Testis (tissue), 3 donors: ENCODE results near the gene FAM81A. TPM values are rescaled to one million over a fixed set of nuclear protein-coding genes. Genes with fewer than 3 reads are reported as not detected.

Source experiments
- DNase-seq: peaks from one replicate; pipeline ENCODE4 v3.0.0-alpha.2; 2019
- H3K27ac ChIP-seq, 2 donors: fragments of 200-600 bp; sonication (generic); one replicate each; pipeline ENCODE4 v1.5.1; 2019
- H3K27me3 ChIP-seq: fragments of 200-600 bp; sonication (generic); one replicate; pipeline ENCODE4 v1.5.1; 2019
- H3K36me3 ChIP-seq: fragments of 200-600 bp; sonication (generic); one replicate; pipeline ENCODE4 v1.5.1; 2017; ENCODE audit warnings: low read depth; ENCODE audit errors: missing control alignments
- H3K4me1 ChIP-seq: fragments of 200-600 bp; sonication (generic); one replicate; pipeline ENCODE4 v1.5.1; 2019
- H3K4me3 ChIP-seq, 2 donors: fragments of 200-600 bp; sonication (generic); one replicate each; pipeline ENCODE4 v1.5.1; 2017 to 2019
- H3K9me3 ChIP-seq: fragments of 200-600 bp; sonication (generic); one replicate; pipeline ENCODE4 v1.5.1; 2017
- POLR2A ChIP-seq: fragments of 450-650 bp; IDR thresholded peaks from one replicate; pipeline ENCODE4 v1.6.1; 2017; ENCODE audit warnings: antibody characterized with exemption, mild to moderate bottlenecking, moderate library complexity
- WGBS, 2 donors: methylation state at CpG; one replicate each; pipeline ENCODE4 v1.1.5; 2018; 5-methylcytosine and 5-hydroxymethylcytosine counted together
- intact Hi-C: fragments of 100-400 bp; cut with DNase I; formaldehyde crosslinking; loops from one replicate; pipeline ENCODE4 v1.15.1; 2023; ENCODE audit warnings: low total_unique reads
- polyA plus RNA-seq: library from polyadenylated mRNA; stranded (reverse); fragments of 350-450 nt; fragmentation: Illumina TruSeq; extraction: RNeasy Lipid Tissue Mini Kit (QIAGEN cat#74804); gene quantifications from one replicate; pipeline ENCODE4 v1.2.3, GENCODE V29; 2014; ENCODE audit warnings: low read depth, low replicate concordance; ENCODE audit not compliant: insufficient read depth
- total RNA-seq, 2 donors: library from RNA; depleted of rRNA; stranded (reverse); fragments of >200 nt; gene quantifications; one replicate each; pipeline ENCODE4 v1.2.3, GENCODE V29; 2016
- TF ChIP-seq, protein P1 (sequence below), 3 experiments: fragments of 450-650 bp in 2 of 3; fragments of 200-600 bp in 1 of 3; sonication (generic) in 1 of 3; IDR thresholded peaks; one replicate each; pipeline ENCODE4 v1.5.1; 2016 to 2019; ENCODE audit warnings: antibody characterized with exemption in 3 of 3, mild to moderate bottlenecking in 2 of 3, moderate library complexity in 1 of 3

FAM81A gene
- total and polyA plus RNA-seq, 3 donors from 2014 or later: 4.4 to 5.6 (median 5.1) TPM

DNA sequence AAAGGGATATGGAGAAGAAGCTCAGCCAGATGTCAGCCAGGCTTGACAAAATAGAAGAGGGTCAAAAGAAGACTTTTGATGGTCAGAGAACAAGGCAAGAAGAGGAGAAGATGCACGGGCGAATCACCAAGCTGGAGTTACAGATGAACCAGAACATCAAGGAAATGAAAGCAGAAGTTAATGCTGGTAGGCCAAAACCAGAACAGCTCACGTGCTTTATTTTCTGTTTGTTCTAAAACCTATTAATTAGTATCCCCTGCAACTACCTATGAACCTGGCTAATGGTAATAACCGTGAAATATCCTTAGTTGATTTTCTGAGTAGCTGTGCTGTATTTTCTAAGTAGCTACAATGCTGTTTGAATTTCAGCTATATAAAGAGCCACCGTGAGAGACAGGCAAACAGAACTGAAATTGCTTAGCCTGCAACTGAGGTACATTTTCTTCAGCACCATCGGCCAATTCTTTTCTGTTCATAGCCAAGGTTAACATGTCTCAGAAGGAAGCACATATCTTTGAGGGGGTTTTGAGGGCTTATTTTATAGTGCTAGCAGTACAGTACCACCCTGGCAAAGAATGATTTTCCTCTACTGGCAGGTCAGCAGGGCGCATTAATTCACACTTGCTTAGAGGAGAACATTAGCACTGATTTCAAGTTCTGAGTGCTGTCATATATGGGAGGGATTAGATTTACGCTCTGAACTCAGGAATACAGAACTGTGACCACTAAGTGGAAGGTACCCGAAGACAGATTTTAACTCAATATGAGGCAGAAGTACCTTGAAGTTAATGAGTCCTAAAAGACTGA lies 78.9 kb downstream of the FAM81A start:
- Histone ChIP-seq H3K27me3 (no peaks in the 10 kb centered on the region), H3K36me3 (no peaks in the 10 kb centered on the region), H3K4me3 (no peak overlapping the region), H3K4me1 (no peaks in the 10 kb centered on the region), H3K9me3 (no peaks in the 10 kb centered on the region), H3K27ac (peak overlapping the region in 1 of 2 donors; percentile 30)
- intact Hi-C loops: no loop called here
- WGBS, 2 donors: 75 to 77% methylated on average over 9 of the region's 9 CpGs
- TF ChIP-seq POLR2A: no peak
- TF ChIP-seq, protein P1, sequence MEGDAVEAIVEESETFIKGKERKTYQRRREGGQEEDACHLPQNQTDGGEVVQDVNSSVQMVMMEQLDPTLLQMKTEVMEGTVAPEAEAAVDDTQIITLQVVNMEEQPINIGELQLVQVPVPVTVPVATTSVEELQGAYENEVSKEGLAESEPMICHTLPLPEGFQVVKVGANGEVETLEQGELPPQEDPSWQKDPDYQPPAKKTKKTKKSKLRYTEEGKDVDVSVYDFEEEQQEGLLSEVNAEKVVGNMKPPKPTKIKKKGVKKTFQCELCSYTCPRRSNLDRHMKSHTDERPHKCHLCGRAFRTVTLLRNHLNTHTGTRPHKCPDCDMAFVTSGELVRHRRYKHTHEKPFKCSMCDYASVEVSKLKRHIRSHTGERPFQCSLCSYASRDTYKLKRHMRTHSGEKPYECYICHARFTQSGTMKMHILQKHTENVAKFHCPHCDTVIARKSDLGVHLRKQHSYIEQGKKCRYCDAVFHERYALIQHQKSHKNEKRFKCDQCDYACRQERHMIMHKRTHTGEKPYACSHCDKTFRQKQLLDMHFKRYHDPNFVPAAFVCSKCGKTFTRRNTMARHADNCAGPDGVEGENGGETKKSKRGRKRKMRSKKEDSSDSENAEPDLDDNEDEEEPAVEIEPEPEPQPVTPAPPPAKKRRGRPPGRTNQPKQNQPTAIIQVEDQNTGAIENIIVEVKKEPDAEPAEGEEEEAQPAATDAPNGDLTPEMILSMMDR (IDR thresholded peaks at IDR 0.05): no peak
- DNase-seq: no peak

DNA sequence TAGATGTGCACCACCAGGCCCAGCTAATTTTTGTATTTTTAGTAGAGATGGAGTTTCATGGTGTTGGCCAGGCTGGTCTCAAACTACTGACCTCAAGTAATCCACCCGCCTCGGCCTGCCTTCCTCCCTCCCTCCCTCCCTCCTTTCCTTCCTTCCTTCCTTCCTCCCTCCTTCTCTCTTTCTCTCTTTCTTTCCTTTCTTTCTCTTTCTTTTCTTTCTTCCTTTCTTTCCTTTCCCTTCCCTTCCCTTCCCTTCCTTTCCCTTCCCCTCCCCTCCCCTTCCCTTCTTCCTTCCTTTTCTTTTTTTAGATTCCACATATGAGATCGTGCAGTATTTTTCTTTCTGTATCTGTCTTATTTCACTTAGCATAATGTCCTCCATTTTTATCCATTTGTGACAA lies 81.3 kb downstream of the FAM81A start:
- Histone ChIP-seq H3K4me1 (no peaks in the 10 kb centered on the region), H3K36me3 (no peaks in the 10 kb centered on the region), H3K27ac (no peak overlapping the region), H3K27me3 (no peaks in the 10 kb centered on the region), H3K4me3 (no peak overlapping the region), H3K9me3 (no peaks in the 10 kb centered on the region)
- 85 to 87% methylated on average over 3 of the region's 3 CpGs for WGBS, 2 donors
- intact Hi-C loops: no loop called here
- TF ChIP-seq POLR2A: no peak
- TF ChIP-seq, protein P1 (IDR thresholded peaks at IDR 0.05): no peak
- no peak for DNase-seq

DNA sequence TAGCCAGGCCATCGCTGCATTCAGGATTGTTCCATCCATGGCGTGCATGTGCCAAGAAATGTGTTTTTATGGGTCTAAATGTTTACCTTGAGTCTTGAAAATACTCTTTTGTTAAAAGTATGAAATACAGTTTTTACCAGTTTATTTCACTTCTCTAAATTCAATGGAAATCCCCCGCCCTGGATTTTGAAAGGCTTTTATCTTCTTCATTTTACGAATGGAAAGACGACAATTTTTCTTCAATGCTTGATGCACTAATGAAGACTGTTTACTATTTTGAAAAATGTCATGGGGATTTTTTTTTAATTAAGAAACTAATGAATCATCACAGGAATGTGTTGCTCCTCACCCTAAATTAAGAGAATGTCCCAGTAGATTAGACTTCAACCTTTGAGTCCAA lies 83.5 kb downstream of the FAM81A start:
- intact Hi-C loops: no loop called here
- Histone ChIP-seq H3K27me3 (no peaks in the 10 kb centered on the region), H3K27ac (no peak overlapping the region), H3K36me3 (no peaks in the 10 kb centered on the region), H3K4me1 (no peaks in the 10 kb centered on the region), H3K9me3 (no peaks in the 10 kb centered on the region), H3K4me3 (no peak overlapping the region)
- WGBS, 2 donors: 88 to 97% methylated on average over 5 of the region's 5 CpGs
- TF ChIP-seq, protein P1 (IDR thresholded peaks at IDR 0.05): no peak
- no peak for TF ChIP-seq POLR2A
- no peak for DNase-seq

DNA sequence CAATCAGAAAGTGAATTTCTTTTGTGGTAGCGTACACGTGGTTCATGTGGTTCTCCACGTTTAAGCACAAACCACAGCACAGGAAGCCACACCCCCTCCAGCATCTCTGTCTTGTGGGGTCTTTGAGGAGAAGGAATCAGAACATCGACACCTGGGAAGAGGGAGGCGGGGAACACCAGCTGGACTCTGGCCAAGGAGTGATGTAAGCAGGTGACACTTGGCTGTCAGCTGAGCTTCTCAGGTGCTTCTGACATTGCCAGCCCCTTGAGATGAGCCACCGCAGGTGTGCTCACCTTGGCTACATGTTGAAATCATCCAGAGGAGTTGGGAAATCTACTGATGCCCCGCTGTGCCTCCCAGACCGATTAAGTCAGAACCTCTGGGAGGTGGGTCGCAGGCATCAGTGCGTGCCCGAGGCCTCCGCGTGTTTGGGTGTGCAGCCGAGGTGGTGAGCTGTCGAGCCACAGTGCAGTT lies 85.0 kb downstream of the FAM81A start:
- 86 to 90% methylated on average over 13 to 15 of the region's 15 CpGs for WGBS, 2 donors

More for the DNA sequence above, 85.0 kb downstream of the FAM81A start:
- TF ChIP-seq POLR2A: no peak
- TF ChIP-seq, protein P1 (IDR thresholded peaks at IDR 0.05): no peak
- no peaks in the 10 kb centered on the region for H3K9me3 ChIP-seq
- H3K36me3 ChIP-seq: no peaks in the 10 kb centered on the region
- no peaks in the 10 kb centered on the region for H3K4me1 ChIP-seq
- no peak overlapping the region for H3K27ac ChIP-seq
- H3K27me3 ChIP-seq: no peaks in the 10 kb centered on the region
- H3K4me3 ChIP-seq: no peak overlapping the region
- no peak for DNase-seq
- intact Hi-C loops: no loop called here
